ENCODE data around the gene C15orf39. TPM values are rescaled to one million over a fixed set of nuclear protein-coding genes. Genes with fewer than 3 reads are reported as not detected.
"Not testable (repeated sequence)": the region's sequence is repeated elsewhere in the genome, so short reads cannot be mapped to it uniquely, and the experiment has no call there.

C15orf39 gene
- total RNA-seq, 1 donor from 2014 or later = 31.7 TPM

DNA sequence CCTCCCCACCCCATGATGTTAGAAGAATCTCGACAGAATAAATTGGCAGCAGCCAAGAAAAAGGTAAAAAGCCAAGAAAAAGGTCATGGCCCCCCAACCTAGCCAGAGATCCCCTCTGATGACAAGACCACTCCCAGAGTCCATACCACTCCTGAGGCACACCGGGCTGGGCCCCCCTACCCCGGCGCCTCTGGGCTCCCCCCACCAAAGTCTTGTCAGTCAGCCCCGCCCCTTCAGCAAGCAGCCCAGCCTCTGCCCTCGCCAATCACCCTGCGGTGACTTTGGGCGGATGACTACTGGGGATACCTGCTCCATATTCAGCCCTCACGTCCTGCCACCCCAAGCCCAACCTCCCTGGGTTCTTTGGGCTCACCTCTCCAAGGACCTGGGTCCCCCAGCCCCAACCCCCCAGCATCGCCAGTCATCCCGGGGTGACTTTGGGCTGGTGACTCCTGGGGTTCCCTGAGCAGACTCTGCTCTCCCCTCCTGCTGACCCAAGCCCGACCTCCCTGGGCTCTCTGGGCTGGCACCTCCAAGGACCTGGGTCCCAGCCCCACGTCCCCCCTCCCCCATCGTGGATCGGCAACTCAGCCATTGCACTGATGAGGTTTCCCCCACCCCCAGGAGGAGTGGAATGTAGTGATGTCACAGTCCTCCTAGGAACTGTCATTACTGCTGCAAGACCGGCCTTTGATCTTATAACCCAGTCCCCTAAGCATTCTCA, 57.1 kb downstream of the C15orf39 start:
- not testable (repeated sequence) for DNase-seq (ENCODE audit: low spot score)

- DNase-seq (ENCODE audit: low spot score) = not testable (repeated sequence)
These were observed 58.2 kb downstream of the C15orf39 start for GRCh38 chr15:75259873-75260272.

Other genes starting within 250 kb of the C15orf39 start
- 10.7 TPM for gene RPP25, start 245.1 kb upstream of the C15orf39 start, total RNA-seq
- gene SCAMP5, start 206.3 kb upstream of the C15orf39 start, total RNA-seq = 1.7 TPM
- 11.5 TPM for gene PPCDC, start 178.3 kb upstream of the C15orf39 start, total RNA-seq
- not detected for gene GOLGA6C, start 56.5 kb downstream of the C15orf39 start, total RNA-seq
- gene GOLGA6D, start 81.0 kb downstream of the C15orf39 start, total RNA-seq = not detected
- 41.5 TPM for gene COMMD4, start 134.2 kb downstream of the C15orf39 start, total RNA-seq
- gene NEIL1, start 145.2 kb downstream of the C15orf39 start, total RNA-seq = 17.9 TPM
- 208 TPM for gene MAN2C1, start 166.7 kb downstream of the C15orf39 start, total RNA-seq
- gene SIN3A, start 249.8 kb downstream of the C15orf39 start, total RNA-seq = 41.9 TPM